Activated CD8-positive, alpha-beta memory T cell treated with anti-CD3 and anti-CD28 coated beads for 24 hours (primary cell): ENCODE data around the gene ESRRA.

Source experiments
- DNase-seq: peaks from one replicate; pipeline ENCODE4 v3.0.0-alpha.2; 2020

Gene ESRRA

DNA sequence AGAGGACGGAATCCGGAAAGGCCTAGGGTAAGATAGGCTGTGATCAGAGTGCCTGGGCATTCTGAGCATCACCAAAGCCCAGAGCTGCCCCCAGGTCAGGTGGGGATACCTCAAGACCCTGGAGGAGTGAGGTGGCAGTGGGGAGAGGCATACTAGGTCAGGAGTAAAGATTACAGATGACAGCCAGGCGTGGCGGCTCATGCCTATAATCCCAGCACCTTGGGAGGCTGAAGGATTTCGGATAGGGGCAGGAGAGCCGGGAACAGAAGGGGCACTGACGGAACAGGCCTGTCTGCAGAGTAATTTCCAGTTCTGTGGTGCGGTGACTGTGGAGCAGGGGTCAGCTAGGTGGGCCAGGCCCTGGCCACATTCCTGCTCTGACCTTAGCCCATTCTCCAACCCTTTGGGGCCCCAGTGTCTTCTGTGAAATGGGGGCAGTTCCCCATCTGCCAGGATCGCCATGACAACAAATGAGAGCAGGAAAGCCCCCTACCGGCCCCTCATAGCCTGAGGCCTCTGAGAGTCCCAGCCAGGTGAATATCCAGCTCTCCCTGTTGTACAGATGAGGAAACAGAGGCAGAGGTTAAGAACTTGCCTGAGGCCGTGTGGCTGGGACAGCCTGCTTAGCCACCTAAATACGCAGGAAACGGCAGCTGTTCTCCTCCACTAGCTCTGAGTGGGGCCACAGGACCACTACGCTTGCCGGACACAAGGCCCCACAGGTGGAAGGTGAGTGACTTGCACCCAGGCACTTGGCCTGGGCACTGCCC lies 30.1 kb upstream of the ESRRA start:
- no peak for DNase-seq

DNA sequence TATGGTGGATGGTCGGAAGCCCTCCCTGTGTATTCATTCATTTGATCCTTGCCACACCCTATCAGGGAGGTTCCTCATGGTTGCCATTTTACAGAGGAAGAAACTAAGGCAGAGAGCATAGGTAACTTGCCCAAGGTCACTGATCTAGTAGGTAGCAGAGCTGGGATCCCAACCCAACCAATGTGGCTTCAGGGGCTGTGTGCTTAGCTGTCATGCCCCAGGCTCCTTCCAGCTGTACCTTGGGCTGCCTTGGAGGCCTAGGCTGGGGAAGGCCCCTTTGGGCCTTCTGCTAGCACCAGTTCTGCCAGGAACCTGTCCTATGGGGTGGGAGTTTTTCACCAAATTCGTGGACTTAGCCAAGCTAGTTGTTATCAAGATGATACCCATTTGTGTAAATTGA lies 29.5 kb upstream of the ESRRA start:
- no peak for DNase-seq

DNA sequence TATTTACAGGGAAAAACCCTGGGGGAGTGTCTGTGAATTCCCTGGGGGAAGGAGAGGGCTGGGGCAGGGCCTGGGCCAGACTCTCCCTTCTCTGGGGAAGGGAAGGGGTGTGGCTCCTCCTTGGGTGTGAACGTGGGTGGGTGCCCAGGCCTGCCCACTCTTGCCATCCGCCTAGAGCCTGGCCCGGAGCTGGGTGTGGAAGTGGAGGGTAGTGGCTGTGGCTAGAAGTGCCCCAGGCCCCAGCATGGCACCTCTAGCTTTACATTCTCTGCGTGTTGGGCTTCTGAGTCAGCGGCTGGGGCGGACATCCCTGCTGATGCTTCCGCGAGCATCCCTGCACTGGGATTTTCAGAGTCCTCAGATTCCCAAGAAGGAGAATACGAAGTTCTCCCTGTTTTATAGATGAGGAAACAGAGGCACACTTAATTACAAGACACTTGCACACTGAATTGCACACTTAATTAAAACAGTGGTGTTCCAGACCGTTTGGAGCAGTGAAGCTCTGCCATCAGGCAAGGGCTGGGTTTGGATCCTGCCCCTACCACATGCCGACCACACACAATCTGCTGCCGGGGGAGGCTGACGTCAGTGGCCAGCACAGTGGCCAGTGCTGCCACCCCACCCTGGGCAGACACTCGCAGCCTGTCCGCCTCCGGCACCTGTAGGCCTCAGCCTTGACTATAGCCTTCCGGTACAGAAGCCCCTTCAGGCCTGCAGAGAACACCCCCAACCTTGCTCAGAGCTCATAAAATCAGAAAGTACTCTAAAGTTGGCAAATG lies 28.5 kb upstream of the ESRRA start:
- DNase-seq, result no peak

DNA sequence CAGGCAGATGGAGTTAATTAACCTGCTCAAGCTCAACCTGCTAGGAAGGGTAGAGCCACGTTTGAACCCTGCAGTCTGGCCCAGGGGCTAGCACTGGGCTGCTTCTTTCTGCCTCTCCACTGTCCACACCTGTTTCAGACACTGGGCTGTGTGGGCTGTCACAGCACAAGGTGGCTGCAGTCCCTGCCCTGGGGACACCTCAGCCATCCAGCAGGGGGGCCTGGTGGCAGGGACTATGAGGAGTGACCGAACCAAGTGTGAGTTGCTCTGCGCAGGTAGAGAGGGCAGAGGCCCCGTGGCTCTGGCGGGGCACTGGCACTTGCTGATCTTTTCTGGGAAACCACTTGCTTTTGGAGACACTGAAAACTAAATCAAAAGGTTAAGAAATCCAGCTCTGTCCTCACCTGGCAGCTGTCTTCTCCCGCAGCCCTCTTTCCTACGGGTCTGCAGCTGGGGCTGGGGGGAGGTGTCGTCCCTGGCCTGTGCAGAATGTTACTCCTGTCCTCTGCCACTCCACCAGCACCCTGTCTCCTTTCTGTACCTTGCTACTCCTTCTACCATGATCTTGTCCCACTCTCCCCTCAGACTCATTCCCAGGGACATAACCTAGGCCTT lies 26.6 kb upstream of the ESRRA start:
- DNase-seq, result no peak

- DNase-seq, result no peak
Observed at GRCh38 chr11:64281957-64282770, 23.2 kb upstream of the ESRRA start.

GRCh38 chr11:64283092-64283491 lies 22.2 kb upstream of the ESRRA start:
- DNase-seq, result no peak

DNA sequence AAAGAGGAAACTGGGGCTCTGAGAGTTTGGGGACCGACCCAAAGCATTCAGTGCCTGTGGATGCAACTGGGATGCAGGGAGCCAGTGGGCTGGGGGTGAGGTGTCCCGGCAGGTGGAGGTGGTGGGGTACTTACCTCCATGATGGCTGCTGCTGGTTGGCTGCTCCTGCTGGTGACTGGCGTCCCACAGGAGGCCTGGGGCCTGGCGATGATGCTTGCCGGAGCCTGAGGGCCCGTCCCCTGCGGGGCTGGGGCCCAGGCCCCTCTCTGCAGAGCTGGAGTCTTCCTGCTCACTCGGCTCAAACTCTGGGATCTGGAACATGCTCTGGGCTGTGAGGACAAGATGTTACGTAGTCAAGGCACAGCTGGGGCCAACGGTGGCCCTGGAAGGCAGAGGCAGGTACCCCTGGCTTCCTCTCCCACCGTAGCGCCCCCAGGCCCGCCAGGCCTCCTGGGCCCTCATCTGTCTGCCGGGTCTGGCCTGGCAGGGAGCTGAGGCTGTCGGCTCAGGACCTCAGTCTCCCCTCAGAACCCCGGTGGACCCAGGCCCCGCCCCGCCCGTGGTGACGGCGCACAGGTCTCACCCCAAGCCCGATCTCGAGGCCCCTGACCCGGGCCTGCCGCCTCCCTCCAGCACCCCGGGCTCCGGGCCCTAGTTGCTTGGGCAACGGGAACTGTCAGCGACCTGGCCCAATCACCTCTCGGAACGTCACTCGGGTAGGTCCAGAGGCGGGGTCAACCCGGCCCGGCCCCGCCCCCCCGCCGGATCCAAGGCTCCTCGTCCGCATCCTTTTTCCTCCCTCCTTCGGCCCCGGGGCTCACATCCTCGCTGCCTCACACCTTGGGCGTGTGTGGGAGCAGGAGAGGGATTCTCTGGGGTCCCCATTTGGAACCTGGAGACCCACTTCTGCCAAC lies 21.0 kb upstream of the ESRRA start, which contains the start of gene BAD:
TSS of gene BAD (minus strand) at position 618 of the 914 bp plus-strand sequence. CDS start at position 321, 297 bp downstream.
- peak; percentile 96 for DNase-seq

- DNase-seq, result peak; percentile 100
Observed at GRCh38 chr11:64284962-64285884, 20.1 kb upstream of the ESRRA start, which contains the start of gene GPR137. Gene GPR137, plus strand, starts transcription at chr11:64285848. Its CDS starts 677 bp downstream, at chr11:64286525.

DNA sequence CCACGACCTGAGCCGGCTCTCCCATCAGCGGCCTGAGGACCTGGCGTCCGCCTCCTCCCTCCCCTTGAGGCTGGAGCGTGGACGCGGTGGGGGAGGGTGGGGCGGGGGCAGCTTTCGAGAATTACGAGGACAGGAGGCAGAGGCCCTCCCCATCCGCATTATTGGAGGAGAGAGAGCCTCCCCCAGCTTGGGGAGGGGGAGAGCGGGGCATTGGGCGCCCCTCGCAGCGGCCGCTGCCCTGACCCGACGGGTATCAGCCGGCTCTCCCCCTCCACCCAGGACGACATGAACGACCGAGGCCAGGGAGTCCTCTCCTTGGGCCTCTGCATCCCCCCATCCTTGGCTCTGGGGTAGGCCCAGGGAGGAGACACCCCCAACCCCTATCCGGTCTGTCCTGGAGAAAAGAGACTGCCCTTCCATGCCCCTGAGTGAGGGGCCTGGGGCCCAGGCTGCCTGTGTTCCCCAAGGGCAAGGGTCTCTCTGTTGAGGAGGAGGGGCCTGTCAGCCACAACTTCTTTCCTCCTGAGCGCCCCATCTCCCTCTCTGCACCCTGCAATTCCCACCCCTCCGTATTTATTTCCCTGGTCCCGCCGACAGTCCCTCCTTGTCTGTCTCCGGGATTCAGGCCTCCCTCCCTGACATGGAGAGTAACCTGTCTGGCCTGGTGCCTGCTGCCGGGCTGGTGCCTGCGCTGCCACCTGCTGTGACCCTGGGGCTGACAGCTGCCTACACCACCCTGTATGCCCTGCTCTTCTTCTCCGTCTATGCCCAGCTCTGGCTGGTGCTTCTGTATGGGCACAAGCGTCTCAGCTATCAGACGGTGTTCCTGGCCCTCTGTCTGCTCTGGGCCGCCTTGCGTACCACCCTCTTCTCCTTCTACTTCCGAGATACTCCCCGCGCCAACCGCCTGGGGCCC lies 19.2 kb upstream of the ESRRA start:
- peak; percentile 65 for DNase-seq

DNA sequence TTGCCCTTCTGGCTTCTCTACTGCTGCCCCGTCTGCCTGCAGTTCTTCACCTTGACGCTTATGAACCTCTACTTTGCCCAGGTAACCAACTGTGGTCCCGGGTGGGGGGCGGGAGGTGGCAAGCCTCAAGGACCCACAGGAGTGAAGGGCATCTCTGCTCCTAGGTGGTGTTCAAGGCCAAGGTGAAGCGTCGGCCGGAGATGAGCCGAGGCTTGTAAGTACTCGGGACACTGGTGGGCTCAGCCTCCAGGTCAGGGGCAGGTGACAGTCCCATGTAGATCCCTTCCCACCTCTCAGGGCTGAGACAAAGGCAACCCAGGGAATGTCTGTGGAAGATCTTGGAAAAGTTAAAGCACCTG lies 18.5 kb upstream of the ESRRA start:
- DNase-seq, result no peak

- no peak for DNase-seq
Observed at GRCh38 chr11:64287676-64288352, 17.5 kb upstream of the ESRRA start.

DNA sequence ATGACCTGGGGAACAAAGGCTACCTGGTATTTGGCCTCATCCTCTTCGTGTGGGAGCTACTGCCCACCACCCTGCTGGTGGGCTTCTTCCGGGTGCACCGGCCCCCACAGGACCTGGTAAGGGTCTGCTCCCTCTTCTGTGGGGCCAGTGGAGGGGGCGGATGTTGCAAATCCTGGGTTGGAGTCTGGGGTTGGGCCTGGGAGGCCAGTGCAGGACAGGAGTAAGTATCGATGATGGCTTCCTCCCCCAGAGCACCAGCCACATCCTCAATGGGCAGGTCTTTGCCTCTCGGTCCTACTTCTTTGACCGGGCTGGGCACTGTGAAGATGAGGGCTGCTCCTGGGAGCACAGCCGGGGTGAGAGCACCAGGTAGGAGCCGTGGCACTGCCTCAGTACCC lies 17.0 kb upstream of the ESRRA start:
- DNase-seq, result no peak

- DNase-seq, result no peak
Observed at GRCh38 chr11:64289002-64289564, 16.2 kb upstream of the ESRRA start.

- DNase-seq, result no peak
Observed at GRCh38 chr11:64290352-64291261, 14.7 kb upstream of the ESRRA start.

GRCh38 chr11:64291262-64291751 lies 14.0 kb upstream of the ESRRA start, which contains the start of gene KCNK4:
Gene KCNK4, plus strand, starts transcription at chr11:64291302. Its CDS starts 1,717 bp downstream, at chr11:64293019.
- no peak for DNase-seq

- DNase-seq, result no peak
Observed at GRCh38 chr11:64291752-64292459, 13.4 kb upstream of the ESRRA start.
